EL (cell line): ENCODE results near the gene BEND3.

Experiments used
- DNase-seq: peaks from one replicate; pipeline ENCODE4 v3.0.0-alpha.2; 2016

The BEND3 gene

GRCh38 chr6:107080036-107080435 lies 35.3 kb downstream of the BEND3 start:
- no peak for DNase-seq

- DNase-seq, result peak; percentile 13
Measured at GRCh38 chr6:107079429-107079828, 35.9 kb downstream of the BEND3 start.

GRCh38 chr6:107077710-107078109 lies 37.6 kb downstream of the BEND3 start:
- no peak for DNase-seq

GRCh38 chr6:107075951-107076381 lies 39.3 kb downstream of the BEND3 start:
- peak; percentile 13 for DNase-seq

- no peak for DNase-seq
Measured at GRCh38 chr6:107070686-107071085, 44.6 kb downstream of the BEND3 start.

GRCh38 chr6:107069631-107070548 lies 45.4 kb downstream of the BEND3 start:
- DNase-seq, result no peak

- no peak for DNase-seq
Measured at GRCh38 chr6:107068691-107069630, 46.4 kb downstream of the BEND3 start.

- DNase-seq, result no peak
Measured at GRCh38 chr6:107066697-107067659, 48.3 kb downstream of the BEND3 start.

- DNase-seq, result peak; percentile 84
Measured at GRCh38 chr6:107064579-107065065, 50.7 kb downstream of the BEND3 start.

GRCh38 chr6:107062691-107063090 lies 52.6 kb downstream of the BEND3 start:
- no peak for DNase-seq

- DNase-seq, result peak; percentile 13
Measured at GRCh38 chr6:107061125-107062020, 53.9 kb downstream of the BEND3 start.

GRCh38 chr6:107060704-107061103 lies 54.6 kb downstream of the BEND3 start:
- no peak for DNase-seq

- no peak for DNase-seq
Measured at GRCh38 chr6:107059606-107060005, 55.7 kb downstream of the BEND3 start.

GRCh38 chr6:107057679-107058078 lies 57.6 kb downstream of the BEND3 start:
- no peak for DNase-seq

GRCh38 chr6:107056796-107057195 lies 58.5 kb downstream of the BEND3 start:
- no peak for DNase-seq

GRCh38 chr6:107047807-107048206 lies 67.5 kb downstream of the BEND3 start:
- DNase-seq, result no peak

- no peak for DNase-seq
Measured at GRCh38 chr6:107045826-107046675, 69.3 kb downstream of the BEND3 start.

GRCh38 chr6:107033126-107033525 lies 82.2 kb downstream of the BEND3 start:
- DNase-seq, result peak; percentile 52

- peak; percentile 24 for DNase-seq
Measured at GRCh38 chr6:107032051-107032450, 83.3 kb downstream of the BEND3 start.

GRCh38 chr6:107030151-107030550 lies 85.2 kb downstream of the BEND3 start:
- no peak for DNase-seq
